GM18873 (cell line): Measurements from ENCODE around the gene ATP10A.

Source experiments
- ATAC-seq: cut with Tn5 transposase; IDR thresholded peaks from one replicate; pipeline ENCODE4 v1.9.1; 2021; ENCODE audit warnings: mild to moderate bottlenecking, moderate library complexity, moderate number of reproducible peaks; ENCODE audit not compliant: unreplicated experiment, low FRiP score

The ATP10A gene

DNA sequence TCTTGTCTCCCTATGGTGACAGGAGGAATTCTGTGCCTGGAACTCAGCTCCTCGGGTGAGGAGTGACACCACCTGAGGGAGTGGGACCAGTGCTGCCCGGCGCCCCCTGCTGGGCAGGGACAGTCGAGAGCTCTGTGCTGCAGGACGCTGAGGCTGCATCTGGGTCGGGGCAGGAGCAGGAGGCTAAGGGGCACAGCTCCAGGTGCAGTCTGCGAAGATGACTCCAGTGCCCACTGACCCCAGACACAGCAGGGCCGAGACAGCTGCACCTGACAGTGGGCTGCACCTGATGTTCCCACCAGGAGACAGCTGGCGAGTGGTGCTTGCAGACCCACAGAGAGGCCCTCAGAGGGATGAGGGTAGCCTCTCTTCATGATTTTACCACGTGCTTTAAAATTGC, 152.9 kb downstream of the ATP10A start:
- no peak for ATAC-seq

- ATAC-seq: no peak
Observed at GRCh38 chr15:25709437-25710159, 153.5 kb downstream of the ATP10A start.

GRCh38 chr15:25708391-25708790, 154.7 kb downstream of the ATP10A start:
- ATAC-seq: no peak

- ATAC-seq: no peak
Observed at GRCh38 chr15:25707656-25708365, 155.3 kb downstream of the ATP10A start.

DNA sequence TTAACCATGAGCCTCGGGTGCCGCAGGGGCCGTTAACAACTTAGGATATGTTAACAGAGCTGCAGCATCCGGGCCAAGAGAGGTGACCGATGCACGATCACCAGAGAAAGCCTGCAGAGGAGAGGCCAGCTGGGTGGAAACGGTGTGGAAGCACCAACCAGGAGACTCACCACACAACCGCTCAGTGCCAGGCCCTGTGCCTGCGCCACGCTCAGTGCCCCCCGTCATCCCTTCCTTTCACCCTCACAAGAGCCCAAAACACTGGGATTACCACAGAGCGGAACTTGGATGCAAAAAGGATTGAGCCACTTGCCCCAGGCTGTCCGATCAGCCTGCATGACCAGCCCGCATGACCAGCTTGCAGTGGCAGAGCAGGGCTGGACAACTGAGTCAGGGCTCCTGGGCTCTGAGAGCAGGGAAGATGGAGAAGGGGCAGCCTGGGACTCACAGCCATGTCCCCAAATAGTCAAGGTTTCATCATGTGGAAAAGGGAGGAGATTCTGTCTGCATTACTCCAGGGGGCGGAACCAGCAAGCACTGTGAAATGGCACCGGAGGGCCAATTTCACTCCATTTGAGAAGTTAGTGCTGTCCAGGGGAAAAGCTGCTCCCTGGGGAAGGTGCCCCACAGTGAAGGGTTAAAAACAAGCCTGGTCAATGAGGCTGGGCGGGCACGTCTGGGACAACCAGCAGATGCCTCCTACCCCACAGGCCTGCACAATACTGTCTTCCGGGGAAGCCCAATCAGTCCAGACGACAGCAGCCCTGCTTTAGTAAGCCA, 156.8 kb downstream of the ATP10A start:
- no peak for ATAC-seq

GRCh38 chr15:25705433-25706115, 157.6 kb downstream of the ATP10A start:
- ATAC-seq: no peak

GRCh38 chr15:25703726-25704125, 159.4 kb downstream of the ATP10A start:
- no peak for ATAC-seq

- no peak for ATAC-seq
Observed at GRCh38 chr15:25701721-25702465, 161.2 kb downstream of the ATP10A start.

GRCh38 chr15:25700916-25701315, 162.2 kb downstream of the ATP10A start:
- no peak for ATAC-seq

GRCh38 chr15:25697586-25697985, 165.5 kb downstream of the ATP10A start:
- no peak for ATAC-seq

- ATAC-seq: no peak
Observed at GRCh38 chr15:25695875-25696760, 167.0 kb downstream of the ATP10A start.

GRCh38 chr15:25694823-25695312, 168.3 kb downstream of the ATP10A start:
- no peak for ATAC-seq

DNA sequence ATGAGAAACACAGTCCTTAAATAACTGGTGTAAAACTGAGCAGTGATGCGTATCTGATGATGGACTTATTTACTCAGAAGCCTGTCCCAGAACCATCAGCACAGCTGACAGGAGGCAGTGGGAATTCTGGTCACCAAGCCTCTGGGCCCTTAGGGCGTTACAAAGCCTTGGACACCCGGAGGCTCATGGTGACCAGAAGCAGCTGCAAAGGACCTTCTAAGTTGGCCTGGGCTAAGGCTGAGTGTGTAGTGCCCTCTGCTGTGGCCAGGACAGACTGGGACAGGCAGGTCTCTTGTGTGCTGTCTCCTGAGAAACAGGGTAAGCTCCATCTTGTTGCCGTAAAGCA, 168.9 kb downstream of the ATP10A start:
- ATAC-seq: no peak

- ATAC-seq: no peak
Observed at GRCh38 chr15:25693321-25694238, 169.5 kb downstream of the ATP10A start.

DNA sequence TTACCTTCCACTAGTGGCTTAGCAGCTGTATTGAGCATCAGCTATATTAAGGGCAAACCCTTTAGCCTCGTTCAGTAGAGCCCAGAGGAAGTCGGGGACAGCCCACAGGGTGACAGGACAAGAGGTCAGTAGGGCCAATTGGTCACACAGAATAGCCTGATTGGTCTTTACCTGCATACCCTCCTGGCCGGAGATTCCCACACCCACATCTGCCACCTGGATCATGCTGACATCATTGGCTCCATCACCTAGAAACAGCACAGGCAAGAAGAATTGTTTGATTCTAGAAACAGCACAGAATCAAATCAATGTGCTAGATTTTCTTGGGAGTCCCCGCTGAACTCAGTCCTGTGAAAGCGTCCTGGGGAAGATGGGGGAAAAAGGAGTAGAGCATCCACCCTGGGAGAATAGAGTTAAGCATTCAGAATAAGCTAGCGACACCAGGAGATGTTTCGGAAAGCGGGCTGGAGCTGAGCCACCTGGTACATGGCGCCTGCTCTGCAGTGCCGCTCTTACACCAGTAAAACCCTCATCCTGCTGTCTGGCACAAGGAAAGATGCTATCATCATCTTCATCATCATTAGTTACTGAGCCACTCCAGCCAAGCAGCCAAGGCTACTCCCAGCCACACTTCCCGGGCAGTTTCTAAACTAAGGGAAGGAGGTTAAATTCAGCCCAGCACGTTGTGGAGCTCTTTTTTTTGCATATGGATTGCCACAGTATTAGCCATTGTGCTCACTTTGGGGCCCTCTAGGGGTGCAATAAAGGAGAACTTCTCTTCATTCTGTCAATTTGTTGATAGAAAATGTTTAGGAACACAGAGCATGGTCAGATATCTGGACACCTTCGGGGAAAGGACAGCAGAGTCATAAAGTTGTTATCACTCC, 171.3 kb downstream of the ATP10A start:
- ATAC-seq: no peak

DNA sequence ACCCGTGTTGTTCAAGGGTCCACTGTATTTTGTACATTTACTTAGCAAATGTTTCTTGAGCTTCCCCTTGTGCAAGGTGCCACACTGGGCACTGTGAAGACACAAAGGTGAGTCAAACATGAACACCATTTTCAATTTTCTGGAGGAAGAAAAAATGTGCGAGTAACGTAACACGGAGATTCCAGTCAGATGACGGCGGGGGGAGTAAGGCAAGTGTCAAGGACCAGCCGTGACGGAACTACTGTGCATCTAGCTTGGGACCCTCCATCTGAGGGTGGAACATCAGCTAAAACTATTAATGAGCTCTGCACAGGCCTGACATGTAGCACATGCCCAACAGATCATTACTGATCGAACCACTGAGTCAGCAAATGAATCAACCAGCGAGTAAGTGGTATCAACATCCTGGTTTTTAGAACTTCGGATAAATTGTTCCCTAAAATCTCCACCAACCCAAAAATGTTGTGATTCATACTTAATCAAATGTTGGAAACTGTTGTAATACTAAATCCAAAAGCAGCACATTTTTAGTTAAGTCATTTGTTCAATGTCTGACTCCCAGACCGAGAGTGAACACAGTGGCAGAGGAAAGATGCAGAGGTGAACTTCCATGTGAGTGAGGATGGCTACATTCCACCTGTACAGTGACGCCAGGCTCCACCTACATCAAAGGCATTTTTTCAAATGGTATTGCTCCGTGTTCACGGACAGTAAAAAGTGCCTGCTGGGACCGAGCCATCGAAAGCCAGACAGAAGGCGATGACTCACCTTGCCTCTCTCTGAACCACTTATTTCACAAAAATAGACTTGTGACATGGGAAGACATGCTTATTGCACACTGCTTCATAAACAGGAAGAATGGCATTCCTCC, 172.2 kb downstream of the ATP10A start:
- ATAC-seq: no peak
